WI38 (cell line): ENCODE measurements around the gene IDI1.
"Not testable (repeated sequence)": the region's sequence is repeated elsewhere in the genome, so short reads cannot be mapped to it uniquely, and the experiment has no call there.

ENCODE experiments used
- H3K4me3 ChIP-seq: 2 replicates; pipeline ENCODE4 v1.5.1; 2011; ENCODE audit warnings: low read depth, mild to moderate bottlenecking, control low read depth, low read length
- TF ChIP-seq, protein P1 (sequence below): IDR thresholded peaks from 2 replicates; pipeline ENCODE4 v1.5.1; 2012; ENCODE audit warnings: low read depth, mild to moderate bottlenecking, control low read depth, low read length

Gene IDI1

DNA sequence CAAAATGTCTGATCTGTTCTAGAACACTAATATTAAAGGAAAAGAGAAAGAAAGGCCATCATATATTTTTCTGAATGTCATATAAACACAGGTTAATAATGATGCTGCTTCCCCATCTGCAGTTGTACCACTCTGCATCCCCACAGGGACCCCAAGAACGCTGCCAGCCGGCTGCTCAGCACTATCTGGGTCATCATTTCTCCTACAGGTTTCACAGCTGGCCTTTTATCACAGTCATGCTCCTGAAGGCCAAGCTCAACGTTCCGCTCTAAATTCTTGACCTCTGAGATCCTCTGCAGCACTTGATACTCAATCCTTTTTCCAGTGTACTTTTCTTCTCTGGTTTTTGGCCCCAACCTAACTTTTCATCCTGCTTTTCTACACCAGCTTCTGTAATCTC is 4.8 kb downstream of the IDI1 start:
- H3K4me3 ChIP-seq, result no peak overlapping the region
- TF ChIP-seq, protein P1, sequence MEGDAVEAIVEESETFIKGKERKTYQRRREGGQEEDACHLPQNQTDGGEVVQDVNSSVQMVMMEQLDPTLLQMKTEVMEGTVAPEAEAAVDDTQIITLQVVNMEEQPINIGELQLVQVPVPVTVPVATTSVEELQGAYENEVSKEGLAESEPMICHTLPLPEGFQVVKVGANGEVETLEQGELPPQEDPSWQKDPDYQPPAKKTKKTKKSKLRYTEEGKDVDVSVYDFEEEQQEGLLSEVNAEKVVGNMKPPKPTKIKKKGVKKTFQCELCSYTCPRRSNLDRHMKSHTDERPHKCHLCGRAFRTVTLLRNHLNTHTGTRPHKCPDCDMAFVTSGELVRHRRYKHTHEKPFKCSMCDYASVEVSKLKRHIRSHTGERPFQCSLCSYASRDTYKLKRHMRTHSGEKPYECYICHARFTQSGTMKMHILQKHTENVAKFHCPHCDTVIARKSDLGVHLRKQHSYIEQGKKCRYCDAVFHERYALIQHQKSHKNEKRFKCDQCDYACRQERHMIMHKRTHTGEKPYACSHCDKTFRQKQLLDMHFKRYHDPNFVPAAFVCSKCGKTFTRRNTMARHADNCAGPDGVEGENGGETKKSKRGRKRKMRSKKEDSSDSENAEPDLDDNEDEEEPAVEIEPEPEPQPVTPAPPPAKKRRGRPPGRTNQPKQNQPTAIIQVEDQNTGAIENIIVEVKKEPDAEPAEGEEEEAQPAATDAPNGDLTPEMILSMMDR, result no peak

DNA sequence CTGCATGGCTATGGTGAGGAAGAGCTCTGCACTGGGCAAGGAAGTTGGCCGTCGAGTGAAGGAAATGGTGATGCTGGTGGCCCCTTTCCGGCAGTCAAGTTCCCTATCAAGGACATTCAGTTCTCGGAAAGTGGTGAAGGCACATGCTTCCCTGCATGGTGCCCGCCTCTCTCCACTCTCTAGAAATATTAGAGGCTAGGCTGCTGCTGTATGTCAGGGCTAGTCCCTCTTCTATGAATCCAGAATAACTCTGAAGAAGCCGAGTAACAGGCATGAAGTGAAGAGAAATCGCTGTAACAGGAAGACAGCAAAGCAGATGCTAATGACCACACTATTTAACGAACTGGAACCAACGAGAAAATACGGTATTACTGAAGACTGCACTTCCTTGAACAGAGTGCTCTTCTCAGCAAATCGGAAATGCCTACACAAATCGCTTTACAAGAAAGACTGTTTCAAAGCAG is 5.4 kb downstream of the IDI1 start:
- TF ChIP-seq, protein P1, result no peak
- no peak overlapping the region for H3K4me3 ChIP-seq

DNA sequence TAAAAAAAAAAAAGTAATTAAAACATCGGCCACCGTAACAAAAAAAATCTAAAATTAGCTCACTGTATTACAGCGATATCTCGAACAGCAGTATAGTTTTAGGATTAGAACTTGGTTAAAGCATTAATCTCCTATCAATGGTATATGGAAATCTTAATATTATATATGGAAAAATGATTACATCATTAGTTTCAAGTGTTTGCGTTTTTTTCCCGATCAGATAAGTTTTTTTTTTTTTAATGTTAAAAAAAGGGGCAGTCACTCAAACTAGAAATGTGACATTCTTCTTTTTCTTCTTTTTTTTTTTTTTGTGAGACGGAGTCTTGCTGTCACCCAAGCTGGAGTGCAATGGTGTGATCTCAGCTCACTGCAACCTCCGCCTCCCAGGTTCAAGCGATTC is 7.4 kb downstream of the IDI1 start:
- TF ChIP-seq, protein P1, result no peak
- no peak overlapping the region for H3K4me3 ChIP-seq

DNA sequence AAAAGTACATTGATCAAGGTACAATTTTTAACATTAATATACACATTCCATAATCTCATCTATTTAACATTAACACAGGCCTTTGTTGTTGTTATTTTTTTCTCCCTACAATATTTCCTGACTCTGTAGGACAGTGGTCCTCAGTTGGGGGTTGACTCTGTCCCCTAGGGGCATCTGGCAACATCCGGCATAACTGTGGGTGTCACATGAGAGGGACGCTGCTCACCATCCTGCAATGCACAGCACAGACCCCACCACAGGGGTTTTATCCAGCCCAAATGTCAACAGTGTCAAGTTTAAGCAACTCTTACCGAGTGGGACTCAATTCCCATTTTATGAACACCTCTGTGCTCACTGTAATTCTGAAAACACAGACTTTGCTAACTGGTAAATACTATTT is 8.8 kb downstream of the IDI1 start:
- TF ChIP-seq, protein P1, result no peak
- H3K4me3 ChIP-seq, result no peak overlapping the region

DNA sequence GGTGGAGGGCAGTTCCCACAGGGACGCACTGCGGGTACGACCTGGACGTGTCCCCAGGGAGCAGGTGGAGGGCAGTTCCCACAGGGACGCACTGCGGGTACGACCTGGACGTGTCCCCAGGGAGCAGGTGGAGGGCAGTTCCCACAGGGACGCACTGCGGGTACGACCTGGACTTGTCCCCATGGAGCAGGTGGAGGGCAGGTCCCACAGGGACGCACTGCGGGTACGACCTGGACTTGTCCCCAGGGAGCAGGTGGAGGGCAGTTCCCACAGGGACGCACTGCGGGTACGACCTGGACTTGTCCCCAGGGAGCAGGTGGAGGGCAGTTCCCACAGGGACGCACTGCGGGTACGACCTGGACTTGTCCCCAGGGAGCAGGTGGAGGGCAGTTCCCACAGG is 10.2 kb downstream of the IDI1 start:
- not testable (repeated sequence) for H3K4me3 ChIP-seq

DNA sequence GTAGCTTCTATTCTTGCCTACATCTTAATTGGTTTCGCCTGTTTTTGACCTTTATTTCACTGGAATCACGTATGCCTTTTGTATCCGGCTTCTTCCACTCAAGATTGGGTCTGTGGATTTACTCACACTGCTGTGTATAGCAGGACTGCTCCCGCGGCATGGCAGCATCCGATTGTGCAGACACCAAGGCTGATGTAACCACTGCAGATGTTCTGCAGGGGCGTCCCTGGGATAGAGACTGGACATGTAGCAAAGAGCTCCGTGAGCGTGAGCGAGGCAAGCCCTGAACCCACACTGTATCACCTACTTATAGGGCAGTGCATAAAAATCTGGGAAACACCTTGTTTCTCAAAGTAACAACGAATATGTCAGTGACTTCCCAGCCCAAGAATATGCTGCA is 11.8 kb downstream of the IDI1 start:
- H3K4me3 ChIP-seq, result no peak overlapping the region
- TF ChIP-seq, protein P1, result no peak

DNA sequence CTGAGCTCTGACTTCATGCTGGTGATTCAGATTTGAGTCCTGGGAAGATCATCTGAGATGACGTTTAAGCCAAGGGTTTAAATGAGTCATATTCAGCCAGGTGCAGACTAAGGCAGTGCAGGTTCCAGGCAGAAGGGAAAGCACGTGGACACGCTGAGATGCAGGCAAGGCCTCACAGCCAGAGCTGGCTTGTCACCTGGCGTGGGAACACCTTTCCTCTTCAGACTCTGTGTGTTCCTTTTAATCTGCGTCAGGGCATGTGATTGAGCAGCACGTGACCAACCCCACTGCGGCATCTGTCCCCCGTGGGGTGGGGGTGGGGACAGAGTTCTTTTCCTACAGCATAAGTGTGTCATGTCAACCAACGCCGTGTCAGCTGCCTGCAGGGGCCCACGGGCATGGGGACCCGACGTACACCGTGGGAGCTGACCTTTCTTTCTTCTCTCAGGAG is 12.6 kb downstream of the IDI1 start:
- TF ChIP-seq, protein P1, result no peak
- H3K4me3 ChIP-seq, result no peak overlapping the region

DNA sequence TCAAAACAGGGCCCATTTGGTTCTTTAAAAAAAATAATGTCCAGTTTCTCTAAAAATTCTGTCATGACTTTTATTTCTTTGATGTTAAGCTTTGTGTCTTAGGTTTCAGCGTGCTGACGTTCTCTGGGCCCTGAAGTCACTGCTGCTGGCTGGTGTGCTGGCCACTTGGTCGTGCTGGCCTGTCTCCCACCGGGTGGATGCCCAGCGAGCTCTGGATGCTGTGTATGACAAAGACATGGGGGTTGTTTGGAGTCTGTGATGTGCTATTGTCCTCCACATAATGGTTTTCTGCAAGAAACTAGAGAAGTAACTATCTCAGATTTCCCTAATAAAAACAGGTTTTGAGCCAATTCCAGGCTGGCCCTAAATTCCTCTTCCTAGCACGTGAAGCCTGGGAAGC is 13.7 kb downstream of the IDI1 start:
- H3K4me3 ChIP-seq, result no peak overlapping the region
- TF ChIP-seq, protein P1, result no peak
